ENCODE measurements around the gene APC2.

- TF ChIP-seq CTCF (IDR thresholded peaks at IDR 0.05) (no peak), EZH2 (IDR thresholded peaks at IDR 0.05; ENCODE audit: borderline replicate concordance, insufficient read depth, low read depth, low read length, poor library complexity, severe bottlenecking) (no peak)
Observed at GRCh38 chr19:1475751-1476437, 26.0 kb downstream of the APC2 start.
